ENCODE data around the gene TMEM161A. TPM values are rescaled to one million over a fixed set of nuclear protein-coding genes. Genes with fewer than 3 reads are reported as not detected.

Gene TMEM161A
- total and polyA plus RNA-seq, 2 of the 13 experiments (the other 11 are each of a cell fraction or from before 2014, with no cell fraction given), result 25.9 to 31.4 TPM

GRCh38 chr19:19165396-19165795 is 27.1 kb upstream of the TMEM161A start (continued):
- no peak for TF ChIP-seq NR3C1 (CRISPR knock-in tag; IDR thresholded peaks at IDR 0.05)

DNA sequence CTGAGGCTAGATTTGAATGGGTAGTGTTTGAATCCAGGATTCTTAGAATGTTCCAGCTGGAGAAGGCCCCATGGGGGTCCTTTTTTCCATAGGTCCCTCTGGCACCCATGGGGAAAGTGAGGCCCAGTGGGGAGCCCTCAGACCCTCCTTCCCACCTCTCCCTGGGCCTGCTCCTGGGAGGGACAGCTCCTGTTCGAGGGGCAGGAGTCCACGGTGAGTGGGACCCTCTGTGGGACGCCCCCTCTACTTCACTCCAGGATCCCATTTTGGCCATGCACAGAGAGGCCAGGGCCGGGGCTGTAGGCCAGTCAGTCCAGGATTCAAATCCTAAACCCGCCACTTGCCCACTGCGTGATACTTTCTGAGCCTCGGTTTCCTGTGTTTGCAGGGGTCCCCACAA is 24.2 kb upstream of the TMEM161A start:
- Histone ChIP-seq H3K79me2 (ENCODE audit: insufficient read depth, low read length) (no peaks in the 10 kb centered on the region), H2AFZ (ENCODE audit: low read length) (no peak overlapping the region), H3K4me3 (replicated peaks in 1 of 3; ENCODE audit: insufficient read depth in 1 of 3, low read depth in 2 of 3, low read length in 3 of 3) (no peak overlapping the region), H3K4me1 (ENCODE audit: insufficient read depth, low read length) (no peaks in the 10 kb centered on the region), H4K20me1 (ENCODE audit: insufficient read depth, low read length) (no peaks in the 10 kb centered on the region), H3K27me3 (ENCODE audit: control insufficient read depth in 1 of 2, insufficient read depth in 2 of 2, low read length in 2 of 2) (no peaks in the 10 kb centered on the region), H3K36me3 (replicated peaks in 1 of 2; ENCODE audit: control insufficient read depth in 1 of 2, insufficient read depth in 2 of 2, low read length in 2 of 2) (no peaks in the 10 kb centered on the region), H3K27ac (ENCODE audit: extremely low read length, insufficient read depth, low read length) (no peak overlapping the region), H3K9me3 (ENCODE audit: low read length) (no peaks in the 10 kb centered on the region), H3K9ac (ENCODE audit: insufficient read depth, low read depth, low read length) (no peak overlapping the region), H3K4me2 (ENCODE audit: low read depth, low read length) (no peak overlapping the region)
- TF ChIP-seq ZNF296 (CRISPR knock-in tag; conservative IDR thresholded peaks at IDR 0.05) (no peak), ZFY (CRISPR knock-in tag; IDR thresholded peaks at IDR 0.05) (no peak), RBM22 (optimal IDR thresholded peaks at IDR 0.05; ENCODE audit: low read length) (no peak), LCORL (IDR thresholded peaks at IDR 0.05) (no peak), LCORL (CRISPR knock-in tag; IDR thresholded peaks at IDR 0.05) (no peak), KAT2B (IDR thresholded peaks at IDR 0.05; ENCODE audit: borderline replicate concordance, low read depth, low read length) (no peak), XBP1 (CRISPR knock-in tag; IDR thresholded peaks at IDR 0.05) (no peak), ZNF367 (CRISPR knock-in tag; IDR thresholded peaks at IDR 0.05; ENCODE audit: borderline replicate concordance) (no peak), RORA (CRISPR knock-in tag; IDR thresholded peaks at IDR 0.05) (no peak)
- in situ Hi-C loops (cut with HindIII; ENCODE audit: extremely low pct_ligation_motif_present, low pct_unique_long_range_greater_than_20kb) (no loop called here), intact Hi-C loops (cut with micrococcal nuclease; ENCODE audit: unreplicated experiment) (no loop called here)
- no TSS peak for BruUV-seq (replicated peaks)
- WGBS (ENCODE audit: low lambda C conversion rate), result 87% methylated on average over 5 of the region's 7 CpGs
- FAIRE-seq, result no peak
- no peak; the same call in 2 of the 3 replicates for ATAC-seq
- POLR2A ChIA-PET, result no interaction called here
- no peak for DNase-seq (ENCODE audit: low spot score)
- CTCF ChIA-PET (ENCODE audit: low intra/inter-chr PET ratio, low total read pairs), result no interaction called here
